Measurements from ENCODE around the gene PATJ. TPM values are rescaled to one million over a fixed set of nuclear protein-coding genes. Genes with fewer than 3 reads are reported as not detected.
A peak's percentile ranks its signal among the peaks of the same experiment; 100 is the strongest.

Gene PATJ
- total RNA-seq, 1 experiment from 2014 or later = 5.8 TPM

DNA sequence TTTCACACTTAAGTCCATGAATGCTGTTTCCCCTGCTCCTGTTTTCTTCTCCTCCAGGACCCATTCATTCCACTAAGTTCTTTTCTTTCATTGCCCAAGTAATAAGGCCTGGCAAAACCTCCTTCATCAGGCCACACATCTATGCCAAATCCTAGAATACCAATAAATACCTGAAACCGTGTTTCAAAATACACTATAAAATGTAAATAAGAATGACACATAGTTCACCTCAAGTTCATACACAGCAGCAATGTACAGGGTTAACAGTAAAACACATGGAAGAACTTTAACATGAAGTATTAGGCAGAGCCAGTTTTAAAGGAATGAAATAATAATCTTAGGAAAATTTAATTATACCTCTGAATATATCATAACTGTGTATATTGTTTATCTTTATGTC is 365.6 kb downstream of the PATJ start:
- H3K27ac ChIP-seq = no peak overlapping the region
- no peaks in the 10 kb centered on the region for H3K27me3 ChIP-seq (replicated peaks)
- no peaks in the 10 kb centered on the region for H3K9me3 ChIP-seq (replicated peaks)
- H3K4me1 ChIP-seq (replicated peaks) = no peaks in the 10 kb centered on the region
- H3K4me3 ChIP-seq = no peak overlapping the region
- DNase-seq (ENCODE audit: low read depth in 1 of 2, low spot score in 2 of 2) = no peak
- no peaks in the 10 kb centered on the region for H3K36me3 ChIP-seq

DNA sequence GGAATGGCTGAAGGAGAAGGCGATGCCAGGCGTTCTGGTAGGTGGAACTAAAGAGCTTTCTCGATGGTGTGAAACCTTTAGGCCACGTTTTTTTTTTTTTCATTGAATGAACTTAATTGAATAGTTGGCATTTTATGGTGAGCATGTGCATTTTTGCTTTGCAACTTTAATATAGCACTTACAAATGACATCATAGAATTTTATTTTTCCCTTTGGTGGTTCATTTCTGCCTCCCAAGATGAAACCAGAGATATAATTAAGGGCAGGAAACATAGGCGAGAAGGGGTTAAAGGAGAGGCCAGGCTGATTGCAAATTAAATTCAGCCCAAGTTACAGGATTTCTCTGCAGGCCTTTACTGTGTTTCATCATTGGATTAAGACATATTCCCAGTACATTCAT is 366.8 kb downstream of the PATJ start:
- no peak overlapping the region for H3K27ac ChIP-seq

DNA sequence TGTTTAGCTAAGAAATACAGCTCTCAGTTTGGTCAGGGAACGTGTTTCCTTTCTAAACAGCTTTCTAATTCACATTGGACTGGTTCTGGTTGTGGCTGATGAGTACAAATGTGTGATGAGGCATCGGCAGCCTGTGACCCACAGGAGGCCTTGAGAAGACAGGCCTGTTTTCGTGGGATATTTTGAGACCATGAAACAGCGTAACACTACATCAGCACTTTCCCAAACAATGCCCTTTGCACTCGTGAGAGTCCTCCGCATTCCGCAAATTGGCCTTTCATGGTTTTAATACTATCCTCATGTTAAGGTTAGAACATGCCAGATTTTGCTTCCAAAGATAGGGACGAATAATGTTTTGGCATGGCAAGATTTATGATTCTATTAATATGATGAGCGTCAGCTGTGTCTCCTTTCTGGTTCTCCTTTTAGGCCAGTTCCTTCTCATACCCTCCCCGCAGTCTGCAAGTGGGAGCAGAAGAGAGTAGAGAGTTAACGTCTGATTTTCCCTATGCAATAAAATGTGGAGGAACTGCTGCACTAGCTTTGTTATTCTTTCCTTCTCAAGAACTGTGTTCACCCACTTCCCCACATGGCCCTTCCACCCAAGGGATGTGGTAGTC is 368.0 kb downstream of the PATJ start:
- Histone ChIP-seq H3K4me3 (no peak overlapping the region), H3K9me3 (replicated peaks) (no peaks in the 10 kb centered on the region), H3K4me1 (replicated peaks) (no peaks in the 10 kb centered on the region), H3K27ac (no peak overlapping the region), H3K27me3 (replicated peaks) (no peaks in the 10 kb centered on the region), H3K36me3 (no peaks in the 10 kb centered on the region)
- no peak for DNase-seq (ENCODE audit: low read depth in 1 of 2, low spot score in 2 of 2)

More for the DNA sequence above, 366.8 kb downstream of the PATJ start:
- Histone ChIP-seq H3K36me3 (no peaks in the 10 kb centered on the region), H3K9me3 (replicated peaks) (no peaks in the 10 kb centered on the region), H3K27me3 (replicated peaks) (no peaks in the 10 kb centered on the region), H3K4me1 (replicated peaks) (no peaks in the 10 kb centered on the region), H3K4me3 (no peak overlapping the region)
- DNase-seq (ENCODE audit: low read depth in 1 of 2, low spot score in 2 of 2) = no peak

DNA sequence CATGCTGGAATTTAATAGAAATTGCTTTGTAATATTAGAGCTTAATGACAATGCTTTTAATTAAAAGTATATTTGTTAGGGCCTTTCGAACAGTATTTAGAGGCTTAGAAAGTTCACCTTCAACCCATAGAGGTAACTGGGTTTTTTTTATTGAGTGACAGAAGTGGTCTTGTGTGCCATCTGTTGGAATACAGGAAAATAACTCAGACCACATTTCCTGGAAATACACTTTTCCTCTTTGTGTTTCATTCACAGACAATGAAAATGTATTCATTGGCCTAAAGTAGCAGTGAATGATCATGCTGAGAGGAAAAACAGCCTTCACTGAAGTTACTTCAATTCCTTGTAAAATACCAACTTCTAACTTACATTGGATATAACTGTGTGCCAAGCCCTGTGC is 368.8 kb downstream of the PATJ start:
- no peak overlapping the region for H3K27ac ChIP-seq
- H3K4me3 ChIP-seq = no peak overlapping the region
- H3K9me3 ChIP-seq (replicated peaks) = no peaks in the 10 kb centered on the region
- H3K27me3 ChIP-seq (replicated peaks) = no peaks in the 10 kb centered on the region
- DNase-seq (ENCODE audit: low read depth in 1 of 2, low spot score in 2 of 2) = no peak
- H3K4me1 ChIP-seq (replicated peaks) = no peaks in the 10 kb centered on the region
- no peaks in the 10 kb centered on the region for H3K36me3 ChIP-seq

DNA sequence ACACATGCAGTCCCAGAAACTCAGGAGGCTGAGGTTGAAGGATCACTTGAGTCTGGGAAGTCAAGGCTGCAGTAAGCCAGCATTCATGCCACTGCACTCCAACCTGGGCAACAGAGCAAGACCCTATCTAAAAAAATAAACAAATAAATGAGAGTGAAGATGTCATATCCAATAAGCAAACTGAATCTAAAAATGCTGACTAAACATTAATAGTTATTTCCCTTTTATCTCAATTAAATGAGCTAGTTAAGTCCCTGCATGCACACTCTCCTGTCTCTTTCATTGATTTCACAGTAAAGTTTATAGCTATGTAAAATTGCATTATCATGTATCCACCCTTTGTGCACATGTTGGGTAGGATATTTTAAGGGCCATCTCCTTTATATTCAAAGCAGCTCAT is 371.2 kb downstream of the PATJ start:
- H3K9me3 ChIP-seq (replicated peaks) = no peaks in the 10 kb centered on the region
- no peak overlapping the region for H3K4me3 ChIP-seq
- no peak overlapping the region for H3K27ac ChIP-seq
- H3K36me3 ChIP-seq = no peaks in the 10 kb centered on the region
- no peak for DNase-seq (ENCODE audit: low read depth in 1 of 2, low spot score in 2 of 2)
- H3K27me3 ChIP-seq (replicated peaks) = no peaks in the 10 kb centered on the region
- no peaks in the 10 kb centered on the region for H3K4me1 ChIP-seq (replicated peaks)

DNA sequence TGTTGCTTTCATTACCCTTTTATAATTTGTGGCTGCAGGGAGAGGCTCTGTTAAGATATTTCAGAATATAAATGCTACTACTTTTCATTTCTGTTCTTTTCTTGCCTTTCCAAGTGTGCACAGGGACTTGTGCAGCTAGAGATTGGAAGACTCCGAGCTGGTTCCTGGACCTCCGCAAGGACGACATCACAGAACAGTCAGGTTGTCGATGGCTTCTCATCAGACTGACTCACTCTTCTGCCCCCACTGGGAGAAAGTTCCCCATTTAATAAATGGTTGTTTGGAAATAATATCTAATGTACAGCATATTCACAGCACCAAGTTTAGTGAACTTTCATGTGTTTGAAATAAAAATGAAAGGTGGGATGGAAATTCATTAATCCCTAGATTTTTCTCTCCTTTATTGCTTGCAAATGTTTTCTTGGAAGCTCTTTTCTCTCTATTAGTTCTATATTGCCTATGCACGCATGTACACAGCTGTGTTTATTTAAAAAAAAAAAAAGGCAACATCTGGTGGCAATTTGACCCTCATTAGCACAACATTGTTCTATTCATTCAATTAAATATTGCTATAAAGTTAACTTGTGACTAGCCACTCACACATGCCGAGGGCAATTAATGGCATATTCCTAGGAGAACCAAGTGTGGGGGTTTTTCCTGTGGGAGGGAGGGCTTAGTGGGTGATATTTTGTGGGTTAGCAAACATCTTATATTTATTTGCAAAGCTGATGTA is 374.9 kb downstream of the PATJ start:
- peak in 1 of 2 experiments; percentile 8 for DNase-seq (ENCODE audit: low read depth in 1 of 2, low spot score in 2 of 2)
- no peaks in the 10 kb centered on the region for H3K27me3 ChIP-seq (replicated peaks)
- H3K4me1 ChIP-seq (replicated peaks) = peaks cover 10% of the 10 kb centered on the region
- no peaks in the 10 kb centered on the region for H3K9me3 ChIP-seq (replicated peaks)
- no peak overlapping the region for H3K4me3 ChIP-seq
- no peak overlapping the region for H3K27ac ChIP-seq
- H3K36me3 ChIP-seq = no peaks in the 10 kb centered on the region

DNA sequence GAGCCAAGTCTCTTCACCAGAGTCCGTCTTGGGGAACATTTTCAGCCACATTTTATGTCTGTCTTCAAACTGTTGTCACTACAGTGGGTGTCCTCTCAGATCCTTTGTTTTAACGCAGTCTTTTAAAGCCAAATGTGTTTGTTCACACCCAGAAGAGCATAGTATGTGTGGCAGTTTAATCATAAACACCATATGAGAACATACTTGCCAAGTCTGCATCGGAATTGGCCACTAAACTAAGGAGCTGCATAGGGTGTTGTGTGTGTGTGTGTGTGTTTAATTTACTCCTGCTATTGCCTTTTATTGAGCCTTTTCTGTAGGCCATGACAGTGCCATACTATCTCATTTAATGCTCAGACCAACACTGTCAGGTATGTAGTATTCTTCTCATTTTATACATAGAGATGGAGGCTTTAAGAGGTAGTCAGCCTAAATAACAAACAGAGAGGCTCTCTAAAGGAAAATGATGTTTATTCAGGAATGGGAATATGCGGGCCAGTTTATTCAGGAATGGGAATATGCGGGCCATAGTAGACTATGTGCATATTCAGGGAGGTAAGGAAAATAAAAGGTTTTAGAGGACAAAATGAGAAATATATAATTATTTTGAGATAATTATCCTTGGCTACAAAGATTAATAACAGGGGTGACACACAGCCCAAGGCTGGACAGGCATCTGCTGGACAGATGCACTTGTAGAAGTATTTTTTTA is 384.5 kb downstream of the PATJ start:
- H3K9me3 ChIP-seq (replicated peaks) = no peaks in the 10 kb centered on the region
- H3K4me3 ChIP-seq = no peak overlapping the region
- no peak overlapping the region for H3K27ac ChIP-seq
- H3K4me1 ChIP-seq (replicated peaks) = peaks cover 13% of the 10 kb centered on the region
- DNase-seq (ENCODE audit: low read depth in 1 of 2, low spot score in 2 of 2) = no peak
- H3K27me3 ChIP-seq (replicated peaks) = no peaks in the 10 kb centered on the region
- H3K36me3 ChIP-seq = no peaks in the 10 kb centered on the region

DNA sequence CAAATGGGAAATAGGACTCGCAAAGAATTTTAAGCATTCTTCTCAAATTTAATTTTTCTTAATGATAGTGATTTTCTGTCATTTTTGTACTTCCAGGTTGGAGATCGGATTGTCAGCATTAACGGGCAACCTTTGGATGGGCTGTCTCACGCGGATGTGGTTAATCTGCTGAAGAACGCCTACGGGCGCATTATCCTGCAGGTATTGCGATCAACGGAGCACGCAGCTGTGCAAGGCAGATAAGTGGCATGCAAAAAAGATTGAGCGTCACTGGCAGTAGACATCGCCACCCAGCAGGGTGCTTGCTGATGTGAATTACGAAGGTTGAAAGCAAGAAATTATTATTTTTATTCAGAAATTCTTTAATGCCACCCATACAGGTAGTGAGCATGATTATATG is 386.5 kb downstream of the PATJ start:
- no peak overlapping the region for H3K27ac ChIP-seq
- DNase-seq (ENCODE audit: low read depth in 1 of 2, low spot score in 2 of 2) = no peak

DNA sequence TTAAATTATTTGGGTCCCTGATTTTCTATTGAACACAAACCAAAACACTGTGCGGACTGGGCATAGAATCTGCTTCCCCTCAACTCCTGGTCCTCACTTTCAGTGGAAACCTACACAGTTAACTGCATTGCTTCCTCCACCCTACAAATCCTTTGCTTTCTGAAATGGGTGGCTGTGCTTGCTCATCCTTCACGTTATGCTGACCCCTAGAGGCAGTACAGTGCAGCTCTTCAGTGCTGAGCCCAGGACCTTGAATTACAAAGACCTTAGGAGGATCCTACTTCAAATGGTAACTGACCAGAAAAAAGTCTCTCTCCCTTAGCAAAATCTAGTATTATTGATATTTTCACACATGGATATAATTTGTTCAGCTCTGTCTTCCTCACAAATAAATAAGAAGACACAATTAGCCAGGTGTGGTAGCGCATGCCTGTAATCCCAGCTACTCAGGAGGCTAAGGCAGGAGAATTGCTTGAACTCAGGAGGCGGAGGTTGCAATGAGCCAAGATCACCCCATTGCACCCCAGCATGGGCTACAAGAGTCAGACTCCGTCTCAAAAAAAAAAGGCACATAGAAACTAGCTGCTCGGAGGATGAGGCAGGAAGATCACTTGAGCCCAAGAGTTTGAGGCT is 388.9 kb downstream of the PATJ start:
- Histone ChIP-seq H3K36me3 (no peaks in the 10 kb centered on the region), H3K27me3 (replicated peaks) (no peaks in the 10 kb centered on the region), H3K27ac (no peak overlapping the region), H3K4me3 (no peak overlapping the region), H3K9me3 (replicated peaks) (no peaks in the 10 kb centered on the region), H3K4me1 (replicated peaks) (no peaks in the 10 kb centered on the region)
- DNase-seq (ENCODE audit: low read depth in 1 of 2, low spot score in 2 of 2) = peak; percentile 39 to 55

More for the DNA sequence above, 386.5 kb downstream of the PATJ start:
- Histone ChIP-seq H3K4me3 (no peak overlapping the region), H3K27me3 (replicated peaks) (no peaks in the 10 kb centered on the region), H3K4me1 (replicated peaks) (no peaks in the 10 kb centered on the region), H3K9me3 (replicated peaks) (no peaks in the 10 kb centered on the region), H3K36me3 (no peaks in the 10 kb centered on the region)

DNA sequence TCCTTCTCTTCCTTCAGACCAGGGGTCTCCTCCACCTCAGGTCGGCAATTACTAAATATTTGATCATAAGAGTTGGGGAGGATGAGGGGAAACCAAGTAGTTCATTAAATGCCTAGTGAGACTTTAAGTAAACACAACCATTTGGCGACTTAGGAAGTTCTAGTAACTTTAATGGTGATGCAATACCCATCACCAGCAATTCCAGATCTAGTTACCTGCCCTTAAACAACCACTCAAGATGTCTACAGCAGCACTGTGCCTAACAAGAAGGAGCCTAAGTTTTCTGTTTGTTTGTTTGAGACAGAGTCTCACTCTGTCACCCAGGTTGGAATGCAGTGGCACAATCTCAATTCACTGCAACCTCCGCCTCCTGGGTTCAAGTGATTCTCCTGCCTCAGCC is 395.7 kb downstream of the PATJ start:
- H3K9me3 ChIP-seq (replicated peaks) = no peaks in the 10 kb centered on the region
- H3K27ac ChIP-seq = no peak overlapping the region
- DNase-seq (ENCODE audit: low read depth in 1 of 2, low spot score in 2 of 2) = no peak
- H3K36me3 ChIP-seq = no peaks in the 10 kb centered on the region
- peaks cover 10% of the 10 kb centered on the region for H3K4me1 ChIP-seq (replicated peaks)
- no peak overlapping the region for H3K4me3 ChIP-seq
- no peaks in the 10 kb centered on the region for H3K27me3 ChIP-seq (replicated peaks)

DNA sequence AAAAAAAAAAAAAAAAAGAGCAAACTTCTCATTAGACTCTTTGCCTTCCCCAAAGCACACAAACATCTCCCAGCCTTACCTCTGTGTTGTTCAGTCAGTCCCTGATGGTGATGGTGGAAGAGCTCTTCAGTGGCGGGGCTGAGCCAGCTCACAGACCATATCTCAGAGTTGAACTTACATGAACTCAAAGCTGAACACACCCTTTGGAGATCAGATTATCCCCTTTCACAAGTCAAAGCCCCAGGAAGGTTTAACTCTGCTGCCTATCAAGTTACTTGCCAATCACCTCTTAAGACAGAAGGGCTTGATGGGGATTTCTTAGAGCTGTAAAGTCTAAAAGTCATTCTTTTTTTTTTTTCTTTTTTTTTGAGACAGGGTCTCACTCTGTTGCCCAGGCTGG is 397.1 kb downstream of the PATJ start:
- DNase-seq (ENCODE audit: low read depth in 1 of 2, low spot score in 2 of 2) = no peak
- Histone ChIP-seq H3K36me3 (no peaks in the 10 kb centered on the region), H3K27me3 (replicated peaks) (no peaks in the 10 kb centered on the region), H3K4me1 (replicated peaks) (peaks cover 10% of the 10 kb centered on the region), H3K9me3 (replicated peaks) (no peaks in the 10 kb centered on the region), H3K27ac (no peak overlapping the region), H3K4me3 (no peak overlapping the region)

DNA sequence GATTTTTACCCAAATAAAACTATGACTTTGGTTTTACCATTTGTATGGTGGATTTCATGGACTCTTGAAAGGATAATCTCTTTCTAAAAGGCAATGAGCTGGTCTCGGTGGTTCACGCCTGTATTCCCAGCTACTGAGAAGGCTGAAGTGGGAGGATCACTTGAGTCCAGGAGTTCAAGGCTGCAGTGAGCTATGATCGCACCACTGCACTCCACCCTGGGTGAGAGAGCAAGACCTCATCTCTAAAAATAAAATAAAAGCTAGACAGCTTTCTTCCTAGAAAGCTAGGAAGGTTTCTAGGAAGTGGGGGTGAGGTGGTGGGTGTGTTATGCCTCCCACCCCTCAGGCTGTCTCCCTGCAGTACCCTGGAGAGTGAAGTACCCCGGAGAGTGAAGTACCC is 398.4 kb downstream of the PATJ start:
- Histone ChIP-seq H3K4me3 (no peak overlapping the region), H3K27ac (no peak overlapping the region), H3K4me1 (replicated peaks) (peaks cover 10% of the 10 kb centered on the region), H3K9me3 (replicated peaks) (no peaks in the 10 kb centered on the region), H3K36me3 (no peaks in the 10 kb centered on the region), H3K27me3 (replicated peaks) (no peaks in the 10 kb centered on the region)
- no peak for DNase-seq (ENCODE audit: low read depth in 1 of 2, low spot score in 2 of 2)

DNA sequence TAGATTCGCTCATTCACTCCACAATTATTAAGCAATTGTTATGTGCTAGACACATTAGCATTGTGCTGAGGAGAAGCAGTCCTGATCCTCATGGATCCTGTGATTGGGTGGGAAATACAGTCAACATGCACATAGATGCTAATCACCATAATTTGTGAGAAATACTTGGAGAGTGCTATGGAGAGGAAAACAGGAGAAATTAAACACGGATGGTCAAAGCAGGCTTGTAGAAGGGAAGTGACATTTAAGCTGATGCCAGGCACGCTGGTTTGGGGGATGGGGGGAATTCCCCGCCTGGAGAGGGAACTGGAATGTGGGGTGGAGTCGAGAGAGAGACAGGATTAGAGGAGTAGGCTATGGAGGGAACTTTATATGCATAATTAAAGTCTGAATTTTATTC is 400.2 kb downstream of the PATJ start:
- no peaks in the 10 kb centered on the region for H3K36me3 ChIP-seq
- H3K4me3 ChIP-seq = no peak overlapping the region
- H3K9me3 ChIP-seq (replicated peaks) = no peaks in the 10 kb centered on the region
- no peak overlapping the region for H3K27ac ChIP-seq
- H3K4me1 ChIP-seq (replicated peaks) = peaks cover 10% of the 10 kb centered on the region
- no peaks in the 10 kb centered on the region for H3K27me3 ChIP-seq (replicated peaks)
- peak; percentile 36 to 64 for DNase-seq (ENCODE audit: low read depth in 1 of 2, low spot score in 2 of 2)
